ENCODE data around the gene PPP1R36.

The PPP1R36 gene

GRCh38 chr14:64612021-64612380 is 62.2 kb downstream of the PPP1R36 start:
- Histone ChIP-seq H2AFZ (ENCODE audit: low read length) (no peak overlapping the region), H3K36me3 (replicated peaks; ENCODE audit: insufficient read depth, low read length) (no peaks in the 10 kb centered on the region), H3K4me1 (ENCODE audit: low read length) (no peaks in the 10 kb centered on the region), H3K27me3 (replicated peaks; ENCODE audit: insufficient read depth, low read length) (no peaks in the 10 kb centered on the region), H4K20me1 (ENCODE audit: insufficient read depth, low read length) (no peaks in the 10 kb centered on the region), H3F3A (ENCODE audit: insufficient read depth, low read length) (no peaks in the 10 kb centered on the region), H3K4me2 (ENCODE audit: low read depth, low read length) (no peak overlapping the region), H3K27ac (ENCODE audit: low read length) (no peak overlapping the region), H3K79me2 (ENCODE audit: low read length) (no peaks in the 10 kb centered on the region), H3K4me3 (ENCODE audit: low read length) (no peak overlapping the region), H3K9ac (ENCODE audit: low read length) (no peak overlapping the region), H3K9me2 (replicated peaks; ENCODE audit: insufficient read depth, low read length) (no peaks in the 10 kb centered on the region), H3K9me3 (replicated peaks; ENCODE audit: insufficient read depth, low read length) (no peaks in the 10 kb centered on the region)
- DNase-seq: no peak
- TF ChIP-seq EZH2phosphoT487 (IDR thresholded peaks at IDR 0.05; ENCODE audit: low read length) (no peak), CTCF (IDR thresholded peaks at IDR 0.05; ENCODE audit: low read length) (no peak), EZH2 (optimal IDR thresholded peaks at IDR 0.05; ENCODE audit: low read depth, low read length) (no peak)

- Histone ChIP-seq H3K4me1 (ENCODE audit: low read length) (no peaks in the 10 kb centered on the region), H3K36me3 (replicated peaks; ENCODE audit: insufficient read depth, low read length) (no peaks in the 10 kb centered on the region), H3K4me3 (ENCODE audit: low read length) (no peak overlapping the region), H3K4me2 (ENCODE audit: low read depth, low read length) (no peak overlapping the region), H3K79me2 (ENCODE audit: low read length) (no peaks in the 10 kb centered on the region), H2AFZ (ENCODE audit: low read length) (no peak overlapping the region), H4K20me1 (ENCODE audit: insufficient read depth, low read length) (no peaks in the 10 kb centered on the region), H3K9me2 (replicated peaks; ENCODE audit: insufficient read depth, low read length) (no peaks in the 10 kb centered on the region), H3K9me3 (replicated peaks; ENCODE audit: insufficient read depth, low read length) (no peaks in the 10 kb centered on the region), H3K9ac (ENCODE audit: low read length) (no peak overlapping the region), H3K27ac (ENCODE audit: low read length) (no peak overlapping the region), H3K27me3 (replicated peaks; ENCODE audit: insufficient read depth, low read length) (no peaks in the 10 kb centered on the region), H3F3A (ENCODE audit: insufficient read depth, low read length) (no peaks in the 10 kb centered on the region)
- TF ChIP-seq CTCF (IDR thresholded peaks at IDR 0.05; ENCODE audit: low read length): no peak
- TF ChIP-seq EZH2 (optimal IDR thresholded peaks at IDR 0.05; ENCODE audit: low read depth, low read length): no peak
- TF ChIP-seq EZH2phosphoT487 (IDR thresholded peaks at IDR 0.05; ENCODE audit: low read length): no peak
- DNase-seq: no peak
Observed at GRCh38 chr14:64612971-64613666, 63.4 kb downstream of the PPP1R36 start.

GRCh38 chr14:64614166-64614565 is 64.4 kb downstream of the PPP1R36 start:
- Histone ChIP-seq H3K36me3 (replicated peaks; ENCODE audit: insufficient read depth, low read length) (no peaks in the 10 kb centered on the region), H3K79me2 (ENCODE audit: low read length) (no peaks in the 10 kb centered on the region), H3K27ac (ENCODE audit: low read length) (no peak overlapping the region), H2AFZ (ENCODE audit: low read length) (no peak overlapping the region), H3F3A (ENCODE audit: insufficient read depth, low read length) (no peaks in the 10 kb centered on the region), H3K4me1 (ENCODE audit: low read length) (no peaks in the 10 kb centered on the region), H3K4me2 (ENCODE audit: low read depth, low read length) (no peak overlapping the region), H3K9me2 (replicated peaks; ENCODE audit: insufficient read depth, low read length) (no peaks in the 10 kb centered on the region), H4K20me1 (ENCODE audit: insufficient read depth, low read length) (no peaks in the 10 kb centered on the region), H3K9me3 (replicated peaks; ENCODE audit: insufficient read depth, low read length) (no peaks in the 10 kb centered on the region), H3K27me3 (replicated peaks; ENCODE audit: insufficient read depth, low read length) (no peaks in the 10 kb centered on the region), H3K9ac (ENCODE audit: low read length) (no peak overlapping the region), H3K4me3 (ENCODE audit: low read length) (no peak overlapping the region)
- TF ChIP-seq EZH2 (optimal IDR thresholded peaks at IDR 0.05; ENCODE audit: low read depth, low read length) (no peak), EZH2phosphoT487 (IDR thresholded peaks at IDR 0.05; ENCODE audit: low read length) (no peak), CTCF (IDR thresholded peaks at IDR 0.05; ENCODE audit: low read length) (no peak)
- no peak for DNase-seq
